HG03571 (cell line): ENCODE results near the gene STAT5A.

Experiments
- ATAC-seq: cut with Tn5 transposase; IDR thresholded peaks from one replicate; pipeline ENCODE4 v1.9.1; 2021; ENCODE audit not compliant: unreplicated experiment

STAT5A gene

GRCh38 chr17:42322382-42323267, 34.3 kb downstream of the STAT5A start:
- no peak for ATAC-seq

GRCh38 chr17:42323268-42323773, 35.0 kb downstream of the STAT5A start:
- ATAC-seq: no peak

- ATAC-seq: no peak
Observed at GRCh38 chr17:42325026-42325425, 36.7 kb downstream of the STAT5A start.

- no peak for ATAC-seq
Observed at GRCh38 chr17:42329025-42329976, 41.0 kb downstream of the STAT5A start.

GRCh38 chr17:42333053-42333452, 44.8 kb downstream of the STAT5A start:
- no peak for ATAC-seq

GRCh38 chr17:42334677-42335076, 46.4 kb downstream of the STAT5A start:
- ATAC-seq: no peak

- ATAC-seq: no peak
Observed at GRCh38 chr17:42337442-42337841, 49.1 kb downstream of the STAT5A start.

- ATAC-seq: no peak
Observed at GRCh38 chr17:42338427-42338985, 50.2 kb downstream of the STAT5A start.

- ATAC-seq: no peak
Observed at GRCh38 chr17:42339221-42339620, 50.9 kb downstream of the STAT5A start.

GRCh38 chr17:42340691-42341127, 52.4 kb downstream of the STAT5A start:
- ATAC-seq: no peak

GRCh38 chr17:42341568-42341967, 53.3 kb downstream of the STAT5A start:
- ATAC-seq: no peak

GRCh38 chr17:42342242-42343008, 54.1 kb downstream of the STAT5A start:
- ATAC-seq: no peak

GRCh38 chr17:42345396-42346073, 57.2 kb downstream of the STAT5A start:
- no peak for ATAC-seq

- ATAC-seq: no peak
Observed at GRCh38 chr17:42346481-42346880, 58.2 kb downstream of the STAT5A start.

- ATAC-seq: no peak
Observed at GRCh38 chr17:42347198-42347597, 58.9 kb downstream of the STAT5A start.

GRCh38 chr17:42347606-42348005, 59.3 kb downstream of the STAT5A start:
- no peak for ATAC-seq

- no peak for ATAC-seq
Observed at GRCh38 chr17:42348104-42348503, 59.8 kb downstream of the STAT5A start.

GRCh38 chr17:42354956-42355843, 66.9 kb downstream of the STAT5A start:
- ATAC-seq: no peak

GRCh38 chr17:42358434-42358833, 70.1 kb downstream of the STAT5A start:
- ATAC-seq: no peak
